ENCODE data around the gene GLOD5. TPM values are rescaled to one million over a fixed set of nuclear protein-coding genes. Genes with fewer than 3 reads are reported as not detected.

GLOD5 gene
- total and polyA plus RNA-seq, 2 of the 8 experiments (the other 6 are each of a cell fraction or from before 2014, with no cell fraction given): 0.18 TPM; not detected in 1

DNA sequence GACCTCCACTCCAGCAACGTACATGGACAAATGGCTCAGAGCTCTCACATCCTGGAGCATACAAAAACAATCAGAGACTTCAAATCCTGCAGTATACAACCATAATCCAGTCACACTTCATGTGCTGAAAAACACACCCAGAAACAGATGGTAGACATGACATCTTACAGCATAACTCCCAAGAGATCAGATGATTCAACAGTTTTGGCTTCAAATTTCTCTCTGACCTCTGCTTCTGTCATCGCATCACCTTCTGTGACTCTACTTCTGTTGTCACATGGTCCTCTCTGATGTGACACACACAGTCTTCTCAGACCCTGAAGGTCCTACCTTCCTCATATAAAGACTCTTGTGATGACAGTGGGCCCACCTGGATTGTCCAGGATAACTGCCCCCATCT, 46.5 kb upstream of the GLOD5 start:
- H2AK5ac ChIP-seq (ENCODE audit: low read depth, low read length): no peak overlapping the region
- H3K23me2 ChIP-seq (ENCODE audit: low read depth, low read length): no peaks in the 10 kb centered on the region
- no peak overlapping the region for H3K18ac ChIP-seq (ENCODE audit: extremely low read depth, low read length)
- no peak overlapping the region for H3K27ac ChIP-seq (ENCODE audit: low read depth, low read length)
- no peak overlapping the region for H3K14ac ChIP-seq (ENCODE audit: insufficient read length)
- H4K8ac ChIP-seq (ENCODE audit: extremely low read depth, insufficient read depth, low read length): no peak overlapping the region
- H3K79me2 ChIP-seq (ENCODE audit: control insufficient read depth in 1 of 2, insufficient read depth in 2 of 2, low read length in 2 of 2): no peaks in the 10 kb centered on the region
- H3K9me3 ChIP-seq (ENCODE audit: insufficient read depth in 2 of 2, low read depth in 1 of 2, low read length in 1 of 2): no peaks in the 10 kb centered on the region
- H3K56ac ChIP-seq (replicated peaks; ENCODE audit: insufficient read length, low read depth, low read length): no peak overlapping the region
- 89% methylated on average over 2 of the region's 2 CpGs; no CpG with 5 or more reads in 1 of the 2 experiments for WGBS, 2 experiments (ENCODE audit: extremely low coverage in 1 of 2, insufficient coverage in 1 of 2, insufficient read length in 1 of 2, insufficient replicate concordance in 2 of 2, low coverage in 1 of 2, low lambda C conversion rate in 2 of 2, missing lambda C conversion rate in 1 of 2)
- H3K4ac ChIP-seq (replicated peaks; ENCODE audit: insufficient read length, low read depth, low read length): no peak overlapping the region
- POLR2A ChIA-PET (ENCODE audit: partially characterized antibody): no interaction called here
- no peaks in the 10 kb centered on the region for H3K4me1 ChIP-seq (replicated peaks in 1 of 4; ENCODE audit: control insufficient read depth in 3 of 4, insufficient read depth in 4 of 4, low read length in 3 of 4)
- H2BK5ac ChIP-seq (ENCODE audit: low read depth, low read length): no peak overlapping the region
- no peak overlapping the region for H2BK20ac ChIP-seq (ENCODE audit: low read length)
- CTCF ChIA-PET (ENCODE audit: partially characterized antibody): no interaction called here
- H4K5ac ChIP-seq (ENCODE audit: insufficient read length, low read depth, low read length): no peak overlapping the region
- H2BK15ac ChIP-seq (ENCODE audit: low read length): no peak overlapping the region
- no peak for TF ChIP-seq EP300 (IDR thresholded peaks at IDR 0.05; ENCODE audit: borderline replicate concordance in 1 of 2, low read depth in 2 of 2, low read length in 2 of 2)
- TF ChIP-seq EGR1 (IDR thresholded peaks at IDR 0.05; ENCODE audit: borderline replicate concordance, low read depth, low read length): no peak
- TF ChIP-seq E2F6 (IDR thresholded peaks at IDR 0.05): no peak
- no peak for TF ChIP-seq CREB1 (IDR thresholded peaks at IDR 0.05)
- no peak for TF ChIP-seq NANOG (IDR thresholded peaks at IDR 0.05; ENCODE audit: insufficient read depth, low read depth, low read length, poor library complexity, severe bottlenecking)
- TF ChIP-seq CHD1 (IDR thresholded peaks at IDR 0.05; ENCODE audit: low read depth, low read length): no peak
- TF ChIP-seq SIX5 (IDR thresholded peaks at IDR 0.05; ENCODE audit: low read depth, low read length): no peak
- TF ChIP-seq BCL11A (IDR thresholded peaks at IDR 0.05; ENCODE audit: low read depth in 2 of 2, low read length in 2 of 2): no peak
- TF ChIP-seq TEAD4 (IDR thresholded peaks at IDR 0.05; ENCODE audit: low read depth, low read length): no peak
- TF ChIP-seq CBX5 (IDR thresholded peaks at IDR 0.05; ENCODE audit: low read depth, low read length): no peak
- TF ChIP-seq RXRA (IDR thresholded peaks at IDR 0.05; ENCODE audit: insufficient read depth, low read depth, low read length): no peak
- no peak for TF ChIP-seq SRF (IDR thresholded peaks at IDR 0.05; ENCODE audit: low read depth, low read length)
- TF ChIP-seq BACH1 (IDR thresholded peaks at IDR 0.05; ENCODE audit: low read length): no peak
- H3K27me3 ChIP-seq (replicated peaks in 1 of 4; ENCODE audit: control insufficient read depth in 3 of 4, extremely low read depth in 1 of 4, insufficient read depth in 3 of 4, low read length in 3 of 4): no peaks in the 10 kb centered on the region; a peak in 2 of 7 replicates
- no peak for DNase-seq (ENCODE audit: low read depth in 1 of 2, low spot score in 2 of 2)
- H3K4me2 ChIP-seq (ENCODE audit: insufficient read depth in 1 of 2, low read depth in 2 of 2, low read length in 2 of 2): no peak overlapping the region
- H4K20me1 ChIP-seq (replicated peaks in 1 of 2; ENCODE audit: control insufficient read depth in 1 of 2, insufficient read depth in 2 of 2, low read length in 2 of 2): no peaks in the 10 kb centered on the region
- H3K36me3 ChIP-seq (ENCODE audit: control insufficient read depth in 2 of 4, insufficient read depth in 4 of 4, low read length in 3 of 4): no peaks in the 10 kb centered on the region
- H3K9ac ChIP-seq (replicated peaks in 1 of 4; ENCODE audit: extremely low read depth in 1 of 4, low read depth in 3 of 4, low read length in 3 of 4): no peak overlapping the region
- no peaks in the 10 kb centered on the region for H3K79me1 ChIP-seq (ENCODE audit: low read depth, low read length)
- H3K23ac ChIP-seq (ENCODE audit: insufficient read length): no peak overlapping the region
- H3K4me3 ChIP-seq (ENCODE audit: extremely low read depth in 1 of 4, insufficient read depth in 2 of 4, low read depth in 3 of 4, low read length in 4 of 4): no peak overlapping the region
- no peak overlapping the region for H2BK12ac ChIP-seq (ENCODE audit: low read depth, low read length)
- no peak for FAIRE-seq
- H4K91ac ChIP-seq (replicated peaks; ENCODE audit: insufficient read length, low read length): no peak overlapping the region
- H2AFZ ChIP-seq (ENCODE audit: low read length): no peak overlapping the region
- H2BK120ac ChIP-seq (replicated peaks; ENCODE audit: low read depth, low read length): no peak overlapping the region

Measured in H1 (cell line).